Type B pancreatic cell (in vitro differentiated cells): ENCODE measurements around the gene EEF1E1. TPM values are rescaled to one million over a fixed set of nuclear protein-coding genes. Genes with fewer than 3 reads are reported as not detected.

ENCODE experiments used
- DNase-seq: peaks from one replicate; pipeline ENCODE4 v3.0.0; 2021; ENCODE audit warnings: mixed read lengths; ENCODE audit not compliant: unreplicated experiment; ENCODE audit errors: extremely low spot score
- H3K27ac Mint-ChIP-seq: 2 replicates; pipeline ENCODE4 v1.8.0; 2021; ENCODE audit warnings: mild to moderate bottlenecking, mixed read lengths
- H3K27me3 Mint-ChIP-seq: 2 replicates; pipeline ENCODE4 v1.8.0; 2021; ENCODE audit warnings: mixed read lengths
- H3K36me3 Mint-ChIP-seq: 2 replicates; pipeline ENCODE4 v1.8.0; 2021; ENCODE audit warnings: mixed read lengths
- H3K4me1 Mint-ChIP-seq: one replicate; pipeline ENCODE4 v1.8.0; 2021; ENCODE audit warnings: mixed read lengths; ENCODE audit not compliant: unreplicated experiment
- H3K4me3 Mint-ChIP-seq: 2 replicates; pipeline ENCODE4 v1.8.0; 2021; ENCODE audit warnings: mild to moderate bottlenecking, mixed read lengths
- H3K9me3 Mint-ChIP-seq: 2 replicates; pipeline ENCODE4 v1.8.0; 2021; ENCODE audit warnings: mixed read lengths
- CTCF ChIP-seq: fragments of 200-600 bp; sonication (generic); conservative IDR thresholded peaks from 2 replicates; pipeline ENCODE4 v1.5.0; 2021; ENCODE audit warnings: antibody characterized with exemption, mild to moderate bottlenecking
- total RNA-seq: library from RNA; stranded (reverse); gene quantifications from 2 replicates; pipeline ENCODE4 v1.2.1, GENCODE V29; 2021; ENCODE audit warnings: low replicate concordance

The EEF1E1 gene
- total RNA-seq, 1 donor from 2014 or later = 37.0 TPM

GRCh38 chr6:8114956-8115355 lies 12.6 kb upstream of the EEF1E1 start:
- peaks cover 9% of the 10 kb centered on the region for H3K27me3 Mint-ChIP-seq
- no peak for TF ChIP-seq CTCF
- no peak overlapping the region for H3K27ac Mint-ChIP-seq
- no peaks in the 10 kb centered on the region for H3K9me3 Mint-ChIP-seq
- no peaks in the 10 kb centered on the region for H3K4me1 Mint-ChIP-seq
- H3K36me3 Mint-ChIP-seq = no peaks in the 10 kb centered on the region
- DNase-seq = no peak
- H3K4me3 Mint-ChIP-seq = no peak overlapping the region

- DNase-seq = no peak
- no peak for TF ChIP-seq CTCF
- Mint-ChIP-seq H3K4me3 (no peak overlapping the region), H3K27me3 (peaks cover 9% of the 10 kb centered on the region), H3K27ac (no peak overlapping the region), H3K9me3 (no peaks in the 10 kb centered on the region), H3K4me1 (no peaks in the 10 kb centered on the region), H3K36me3 (no peaks in the 10 kb centered on the region)
Observed at GRCh38 chr6:8113131-8113654, 10.8 kb upstream of the EEF1E1 start.

- Mint-ChIP-seq H3K9me3 (no peaks in the 10 kb centered on the region), H3K27ac (no peak overlapping the region), H3K36me3 (no peaks in the 10 kb centered on the region), H3K27me3 (peaks cover 9% of the 10 kb centered on the region), H3K4me1 (no peaks in the 10 kb centered on the region), H3K4me3 (no peak overlapping the region)
- no peak for TF ChIP-seq CTCF
- no peak for DNase-seq
Observed at GRCh38 chr6:8110725-8111124, 8.4 kb upstream of the EEF1E1 start.

- Mint-ChIP-seq H3K27me3 (peaks cover 9% of the 10 kb centered on the region), H3K27ac (no peak overlapping the region), H3K9me3 (no peaks in the 10 kb centered on the region), H3K36me3 (no peaks in the 10 kb centered on the region), H3K4me1 (no peaks in the 10 kb centered on the region), H3K4me3 (no peak overlapping the region)
- no peak for TF ChIP-seq CTCF
- no peak for DNase-seq
Observed at GRCh38 chr6:8110117-8110721, 7.9 kb upstream of the EEF1E1 start.

GRCh38 chr6:8108759-8109539 lies 6.6 kb upstream of the EEF1E1 start:
- Mint-ChIP-seq H3K4me3 (no peak overlapping the region), H3K4me1 (no peaks in the 10 kb centered on the region), H3K27me3 (peaks cover 9% of the 10 kb centered on the region), H3K36me3 (no peaks in the 10 kb centered on the region), H3K9me3 (no peaks in the 10 kb centered on the region), H3K27ac (no peak overlapping the region)
- peak; percentile 49 for DNase-seq
- no peak for TF ChIP-seq CTCF
